SU-DHL-6 (cell line): ENCODE measurements around the gene CYP2A13.
"Not testable (repeated sequence)": the region's sequence is repeated elsewhere in the genome, so short reads cannot be mapped to it uniquely, and the experiment has no call there.

Experiments
- EZH2phosphoT487 ChIP-seq: fragments of 200-600 bp; sonication (generic), shearing (Covaris generic); conservative IDR thresholded peaks from 2 replicates; pipeline ENCODE4 v1.6.1; 2018; ENCODE audit warnings: mild to moderate bottlenecking, antibody characterized with exemption, low read length, moderate library complexity, mixed read lengths
- TF ChIP-seq, protein P1 (sequence below): fragments of 200-600 bp; sonication (generic); IDR thresholded peaks from one replicate; pipeline ENCODE4 v1.5.1; 2017; ENCODE audit warnings: antibody characterized with exemption, mild to moderate bottlenecking, low read length, moderate library complexity; ENCODE audit not compliant: insufficient read depth, poor library complexity, severe bottlenecking

GRCh38 chr19:41045095-41045494, 43.2 kb upstream of the CYP2A13 start:
- TF ChIP-seq EZH2phosphoT487, result not testable (repeated sequence)
- TF ChIP-seq, protein P1, sequence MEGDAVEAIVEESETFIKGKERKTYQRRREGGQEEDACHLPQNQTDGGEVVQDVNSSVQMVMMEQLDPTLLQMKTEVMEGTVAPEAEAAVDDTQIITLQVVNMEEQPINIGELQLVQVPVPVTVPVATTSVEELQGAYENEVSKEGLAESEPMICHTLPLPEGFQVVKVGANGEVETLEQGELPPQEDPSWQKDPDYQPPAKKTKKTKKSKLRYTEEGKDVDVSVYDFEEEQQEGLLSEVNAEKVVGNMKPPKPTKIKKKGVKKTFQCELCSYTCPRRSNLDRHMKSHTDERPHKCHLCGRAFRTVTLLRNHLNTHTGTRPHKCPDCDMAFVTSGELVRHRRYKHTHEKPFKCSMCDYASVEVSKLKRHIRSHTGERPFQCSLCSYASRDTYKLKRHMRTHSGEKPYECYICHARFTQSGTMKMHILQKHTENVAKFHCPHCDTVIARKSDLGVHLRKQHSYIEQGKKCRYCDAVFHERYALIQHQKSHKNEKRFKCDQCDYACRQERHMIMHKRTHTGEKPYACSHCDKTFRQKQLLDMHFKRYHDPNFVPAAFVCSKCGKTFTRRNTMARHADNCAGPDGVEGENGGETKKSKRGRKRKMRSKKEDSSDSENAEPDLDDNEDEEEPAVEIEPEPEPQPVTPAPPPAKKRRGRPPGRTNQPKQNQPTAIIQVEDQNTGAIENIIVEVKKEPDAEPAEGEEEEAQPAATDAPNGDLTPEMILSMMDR, result not testable (repeated sequence)
